HepG2 (cell line): Measurements from ENCODE around the gene QSOX1.

Experiments used
- ZNF274 ChIP-seq: sonication (generic); formaldehyde crosslinking; IDR thresholded peaks from 2 replicates; pipeline ENCODE4 v1.5.1; 2020; ENCODE audit warnings: mild to moderate bottlenecking, missing genetic modification reagents
- TF ChIP-seq, protein P1 (sequence below): IDR thresholded peaks from 2 replicates; pipeline ENCODE4 v1.6.1; 2016; ENCODE audit warnings: low read depth

DNA sequence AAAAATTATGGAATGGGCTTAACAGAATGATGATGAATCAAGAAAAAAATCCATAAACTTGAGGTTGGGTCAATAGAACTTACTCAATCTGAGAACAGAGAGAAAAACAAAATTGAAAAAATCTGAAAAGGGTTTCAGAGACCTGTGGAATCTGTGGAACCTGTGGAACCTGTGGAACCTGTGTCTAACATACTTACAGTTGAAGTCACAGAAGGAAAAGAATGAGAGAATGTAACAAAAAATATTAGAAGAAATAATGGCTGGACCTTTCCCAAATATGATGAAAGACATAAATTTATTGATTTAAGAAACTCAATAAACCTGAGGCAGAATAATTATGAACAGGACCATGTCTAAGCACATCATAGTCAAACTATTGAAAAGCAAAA is 17.7 kb upstream of the QSOX1 start:
- TF ChIP-seq ZNF274, result no peak
- TF ChIP-seq, protein P1, sequence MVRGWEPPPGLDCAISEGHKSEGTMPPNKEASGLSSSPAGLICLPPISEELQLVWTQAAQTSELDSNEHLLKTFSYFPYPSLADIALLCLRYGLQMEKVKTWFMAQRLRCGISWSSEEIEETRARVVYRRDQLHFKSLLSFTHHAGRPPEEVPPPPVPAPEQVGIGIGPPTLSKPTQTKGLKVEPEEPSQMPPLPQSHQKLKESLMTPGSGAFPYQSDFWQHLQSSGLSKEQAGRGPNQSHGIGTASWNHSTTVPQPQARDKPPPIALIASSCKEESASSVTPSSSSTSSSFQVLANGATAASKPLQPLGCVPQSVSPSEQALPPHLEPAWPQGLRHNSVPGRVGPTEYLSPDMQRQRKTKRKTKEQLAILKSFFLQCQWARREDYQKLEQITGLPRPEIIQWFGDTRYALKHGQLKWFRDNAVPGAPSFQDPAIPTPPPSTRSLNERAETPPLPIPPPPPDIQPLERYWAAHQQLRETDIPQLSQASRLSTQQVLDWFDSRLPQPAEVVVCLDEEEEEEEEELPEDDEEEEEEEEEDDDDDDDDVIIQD (CRISPR knock-in tag), result no peak
